CD1c-positive myeloid dendritic cell (primary cell): ENCODE measurements around the gene KRT27.
"Not testable (repeated sequence)": the region's sequence is repeated elsewhere in the genome, so short reads cannot be mapped to it uniquely, and the experiment has no call there.

Experiments used
- DNase-seq: peaks from one replicate; pipeline ENCODE4 v3.0.0-alpha.2; 2016; ENCODE audit errors: extremely low spot score

KRT27 gene

GRCh38 chr17:40782450-40782849 lies at the start of gene KRT27:
TSS of gene KRT27 (minus strand) at chr17:40782550. CDS start at chr17:40782493, 57 bp downstream.
- no peak for DNase-seq

GRCh38 chr17:40830085-40830776 lies 47.9 kb upstream of the KRT27 start:
- DNase-seq = no peak

- DNase-seq = no peak
These were observed 46.2 kb upstream of the KRT27 start for GRCh38 chr17:40828454-40829044.

- no peak for DNase-seq
These were observed 45.5 kb upstream of the KRT27 start for GRCh38 chr17:40827746-40828453.

GRCh38 chr17:40825599-40825998 lies 43.2 kb upstream of the KRT27 start:
- DNase-seq = no peak

- DNase-seq = no peak
These were observed 41.9 kb upstream of the KRT27 start for GRCh38 chr17:40824015-40824832.

GRCh38 chr17:40822132-40822812 lies 39.9 kb upstream of the KRT27 start, which contains the start of gene KRT10:
TSS of gene KRT10 (minus strand) at chr17:40822614. CDS start at chr17:40822585, 29 bp downstream.
- no peak for DNase-seq

GRCh38 chr17:40821536-40821935 lies 39.2 kb upstream of the KRT27 start:
- DNase-seq = no peak

GRCh38 chr17:40820228-40820838 lies 38.0 kb upstream of the KRT27 start:
- peak; percentile 5 for DNase-seq

GRCh38 chr17:40819528-40820125 lies 37.3 kb upstream of the KRT27 start:
- no peak for DNase-seq

- peak; percentile 87 for DNase-seq
These were observed 36.6 kb upstream of the KRT27 start for GRCh38 chr17:40818733-40819527.

- DNase-seq = no peak
These were observed 36.0 kb upstream of the KRT27 start for GRCh38 chr17:40818343-40818732.

GRCh38 chr17:40817103-40817682 lies 34.8 kb upstream of the KRT27 start:
- no peak for DNase-seq

- no peak for DNase-seq
These were observed 34.2 kb upstream of the KRT27 start for GRCh38 chr17:40816569-40816968.

GRCh38 chr17:40815381-40815780 lies 33.0 kb upstream of the KRT27 start:
- DNase-seq = no peak

- DNase-seq = not testable (repeated sequence)
These were observed 32.3 kb upstream of the KRT27 start for GRCh38 chr17:40814657-40815056.

- no peak for DNase-seq
These were observed 31.5 kb upstream of the KRT27 start for GRCh38 chr17:40813804-40814203.

- no peak for DNase-seq
These were observed 30.3 kb upstream of the KRT27 start for GRCh38 chr17:40812639-40813038.

- DNase-seq = no peak
These were observed 28.1 kb upstream of the KRT27 start for GRCh38 chr17:40810494-40810893.
